ENCODE measurements around the gene KCNQ1.

GRCh38 chr11:2447951-2448650, 3.3 kb downstream of the KCNQ1 start:
- TF ChIP-seq, protein P1, sequence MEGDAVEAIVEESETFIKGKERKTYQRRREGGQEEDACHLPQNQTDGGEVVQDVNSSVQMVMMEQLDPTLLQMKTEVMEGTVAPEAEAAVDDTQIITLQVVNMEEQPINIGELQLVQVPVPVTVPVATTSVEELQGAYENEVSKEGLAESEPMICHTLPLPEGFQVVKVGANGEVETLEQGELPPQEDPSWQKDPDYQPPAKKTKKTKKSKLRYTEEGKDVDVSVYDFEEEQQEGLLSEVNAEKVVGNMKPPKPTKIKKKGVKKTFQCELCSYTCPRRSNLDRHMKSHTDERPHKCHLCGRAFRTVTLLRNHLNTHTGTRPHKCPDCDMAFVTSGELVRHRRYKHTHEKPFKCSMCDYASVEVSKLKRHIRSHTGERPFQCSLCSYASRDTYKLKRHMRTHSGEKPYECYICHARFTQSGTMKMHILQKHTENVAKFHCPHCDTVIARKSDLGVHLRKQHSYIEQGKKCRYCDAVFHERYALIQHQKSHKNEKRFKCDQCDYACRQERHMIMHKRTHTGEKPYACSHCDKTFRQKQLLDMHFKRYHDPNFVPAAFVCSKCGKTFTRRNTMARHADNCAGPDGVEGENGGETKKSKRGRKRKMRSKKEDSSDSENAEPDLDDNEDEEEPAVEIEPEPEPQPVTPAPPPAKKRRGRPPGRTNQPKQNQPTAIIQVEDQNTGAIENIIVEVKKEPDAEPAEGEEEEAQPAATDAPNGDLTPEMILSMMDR (IDR thresholded peaks at IDR 0.05), result no peak
- no peak for TF ChIP-seq POLR2A (IDR thresholded peaks at IDR 0.05)

Measured in lower leg skin (tissue), 3 donors.